HG03064 (cell line): Measurements from ENCODE around the gene TMEM120A.

Experiments used
- ATAC-seq: cut with Tn5 transposase; IDR thresholded peaks from one replicate; pipeline ENCODE4 v1.9.1; 2021; ENCODE audit warnings: low read depth; ENCODE audit not compliant: unreplicated experiment

TMEM120A gene

GRCh38 chr7:75982306-75983064 is 11.9 kb downstream of the TMEM120A start:
- no peak for ATAC-seq

GRCh38 chr7:75981453-75982305 is 12.7 kb downstream of the TMEM120A start:
- ATAC-seq = no peak

- ATAC-seq = no peak
Measured at GRCh38 chr7:75981203-75981452, 13.3 kb downstream of the TMEM120A start.

GRCh38 chr7:75980430-75981202 is 13.8 kb downstream of the TMEM120A start:
- no peak for ATAC-seq

GRCh38 chr7:75979759-75980429 is 14.5 kb downstream of the TMEM120A start:
- no peak for ATAC-seq

GRCh38 chr7:75977743-75978142 is 16.7 kb downstream of the TMEM120A start:
- ATAC-seq = no peak

GRCh38 chr7:75971961-75972763 is 22.2 kb downstream of the TMEM120A start:
- no peak for ATAC-seq

- ATAC-seq = no peak
Measured at GRCh38 chr7:75971309-75971960, 23.0 kb downstream of the TMEM120A start.

GRCh38 chr7:75969704-75970498 is 24.5 kb downstream of the TMEM120A start:
- no peak for ATAC-seq

- ATAC-seq = no peak
Measured at GRCh38 chr7:75969182-75969581, 25.2 kb downstream of the TMEM120A start.

- no peak for ATAC-seq
Measured at GRCh38 chr7:75968561-75969001, 25.8 kb downstream of the TMEM120A start.

GRCh38 chr7:75968012-75968411 is 26.4 kb downstream of the TMEM120A start:
- ATAC-seq = no peak

GRCh38 chr7:75967487-75967997 is 26.9 kb downstream of the TMEM120A start:
- ATAC-seq = no peak

GRCh38 chr7:75967055-75967454 is 27.3 kb downstream of the TMEM120A start:
- ATAC-seq = no peak

GRCh38 chr7:75966190-75966961 is 28.0 kb downstream of the TMEM120A start:
- no peak for ATAC-seq

- ATAC-seq = no peak
Measured at GRCh38 chr7:75965617-75966016, 28.8 kb downstream of the TMEM120A start.

- no peak for ATAC-seq
Measured at GRCh38 chr7:75963381-75963995, 30.9 kb downstream of the TMEM120A start.
